GM21576 (cell line): ENCODE data around the gene FLYWCH2.
"Not testable (repeated sequence)": the region's sequence is repeated elsewhere in the genome, so short reads cannot be mapped to it uniquely, and the experiment has no call there.

Experiments
- ATAC-seq: cut with Tn5 transposase; IDR thresholded peaks from one replicate; pipeline ENCODE4 v1.9.1; 2021; ENCODE audit warnings: mild to moderate bottlenecking, moderate library complexity; ENCODE audit not compliant: unreplicated experiment

The FLYWCH2 gene

DNA sequence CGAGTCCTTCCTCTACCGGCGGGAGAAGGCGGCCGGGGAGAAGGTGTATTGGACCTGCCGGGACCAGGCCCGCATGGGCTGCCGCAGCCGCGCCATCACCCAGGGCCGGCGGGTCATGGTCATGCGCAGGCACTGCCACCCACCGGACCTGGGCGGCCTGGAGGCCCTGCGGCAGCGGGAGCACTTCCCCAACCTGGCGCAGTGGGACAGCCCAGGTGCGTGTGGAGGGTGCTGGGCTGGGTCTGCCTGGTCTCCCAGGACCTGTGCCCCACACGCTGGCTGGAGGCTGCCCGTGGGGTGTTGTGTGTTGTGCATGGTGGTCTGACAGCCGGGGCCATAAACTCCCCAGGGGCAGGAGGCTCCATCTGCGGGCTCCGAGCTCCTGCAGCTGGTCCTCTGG, 54.2 kb downstream of the FLYWCH2 start:
- ATAC-seq, result no peak

DNA sequence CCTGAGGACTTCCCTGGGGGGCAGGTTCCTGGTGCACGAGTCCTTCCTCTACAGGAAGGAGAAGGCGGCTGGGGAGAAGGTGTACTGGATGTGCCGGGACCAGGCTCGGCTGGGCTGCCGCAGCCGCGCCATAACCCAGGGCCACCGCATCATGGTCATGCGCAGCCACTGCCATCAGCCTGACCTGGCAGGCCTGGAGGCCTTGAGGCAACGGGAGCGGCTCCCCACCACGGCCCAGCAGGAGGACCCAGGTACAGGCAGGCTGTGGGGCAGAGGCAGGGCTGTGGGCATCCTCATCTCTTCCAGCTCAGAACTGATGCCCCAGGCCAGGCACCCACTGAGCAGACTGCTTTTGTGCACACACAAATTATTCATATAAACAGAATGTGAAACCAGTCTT, 55.2 kb downstream of the FLYWCH2 start:
- no peak for ATAC-seq

DNA sequence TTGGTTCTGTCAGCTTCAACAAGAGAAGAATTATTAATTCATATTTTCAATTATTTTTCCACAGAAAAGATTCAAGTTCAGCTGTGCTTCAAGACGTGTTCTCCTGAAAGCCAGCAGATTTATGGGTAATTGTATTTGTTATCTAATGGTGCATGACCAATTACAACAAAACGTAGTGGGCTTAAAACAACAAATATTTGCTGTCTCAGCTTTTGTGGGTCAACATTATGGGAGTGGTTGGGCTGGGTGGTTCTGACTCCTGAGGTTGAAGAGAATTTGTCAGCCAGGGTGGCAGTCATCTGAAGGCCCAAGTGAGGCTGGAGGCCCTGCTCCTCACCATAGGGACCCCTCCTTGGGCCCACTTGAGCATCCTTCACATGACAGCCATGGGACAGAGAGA, 57.0 kb downstream of the FLYWCH2 start:
- no peak for ATAC-seq

DNA sequence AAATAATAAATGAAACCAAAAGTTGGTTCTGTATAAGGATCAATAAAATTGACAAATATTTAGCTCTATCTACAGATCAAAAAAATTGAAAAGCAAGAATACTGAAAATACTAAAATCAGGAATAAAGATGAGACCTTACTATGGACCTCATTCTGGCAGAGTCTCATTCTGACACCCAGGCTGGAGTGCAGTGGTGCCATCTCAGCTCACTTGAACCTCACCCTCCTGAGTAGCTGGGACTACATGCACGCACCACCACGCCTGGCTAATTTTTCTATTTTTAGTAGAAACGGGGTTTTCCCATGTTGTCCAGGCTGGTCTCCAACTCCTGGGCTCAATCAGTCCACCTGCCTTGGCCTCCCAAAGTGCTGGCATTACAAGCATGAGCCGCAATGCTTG, 59.0 kb downstream of the FLYWCH2 start:
- no peak for ATAC-seq

DNA sequence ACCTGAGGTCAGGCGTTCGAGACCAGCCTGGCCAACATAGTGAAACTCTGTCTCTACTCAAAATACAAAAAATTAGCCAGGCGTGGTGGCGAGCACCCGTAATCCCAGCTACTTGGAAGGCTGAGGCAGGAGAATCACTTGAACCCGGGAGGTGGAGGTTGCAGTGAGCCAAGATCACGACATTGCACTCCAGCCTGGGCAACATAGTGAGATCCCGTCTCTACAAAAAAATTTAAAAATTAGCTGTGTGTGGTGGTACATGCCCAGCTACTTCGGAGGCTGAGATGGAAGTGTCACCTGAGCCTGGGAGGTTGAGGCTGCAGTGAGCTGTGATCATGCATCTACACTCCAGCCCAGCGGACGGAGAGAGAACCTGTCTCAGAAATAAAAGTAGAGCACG, 60.7 kb downstream of the FLYWCH2 start:
- not testable (repeated sequence) for ATAC-seq

DNA sequence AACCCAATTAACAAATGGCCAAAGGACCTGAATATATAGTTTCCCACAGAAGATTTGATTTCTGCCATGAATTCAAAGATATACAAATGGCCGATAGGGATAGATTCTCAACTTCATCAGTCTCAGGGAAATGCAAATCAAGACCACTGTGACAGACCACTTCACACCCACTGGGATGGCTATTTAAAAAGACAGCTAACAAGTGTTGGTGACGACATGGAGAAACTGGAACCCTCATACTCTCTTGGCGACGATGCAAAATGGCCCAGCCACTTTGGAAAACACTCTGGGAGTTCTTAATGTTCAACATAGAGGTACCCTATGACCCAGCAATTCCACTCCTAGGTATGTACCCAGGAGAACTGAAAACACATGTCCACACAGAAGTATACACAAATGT, 63.6 kb downstream of the FLYWCH2 start:
- no peak for ATAC-seq
